K562 (cell line): Measurements from ENCODE around the gene RNU5D-1. TPM values are rescaled to one million over a fixed set of nuclear protein-coding genes. Genes with fewer than 3 reads are reported as not detected.

Experiments used
- ATAC-seq: fragments of 200-7000 bp; cut with Tn5 transposase; 3 replicates; pipeline ENCODE4 v1.9.1; 2020; ENCODE audit warnings: moderate library complexity
- BruUV-seq: library from RNA; stranded (reverse); fragments of 400-500 nt; replicated peaks from 2 replicates; lab custom pipeline; 2021; lab: Mats Ljungman, UMichigan
- CTCF ChIA-PET: fragments of 300-600 bp; formaldehyde crosslinking; extraction: SDS; loops from one replicate; lab custom pipeline; 2021; ENCODE audit warnings: low intra/inter-chr PET ratio; lab: Yijun Ruan, JAX
- POLR2A ChIA-PET: fragments of 300-600, 350-650 bp; sonication (Branson Sonifier 250); formaldehyde crosslinking; extraction: SDS; loops from one replicate; lab custom pipeline; 2021; ENCODE audit warnings: antibody characterized with exemption, inconsistent platforms; lab: Yijun Ruan, JAX
- DNase-seq, 4 experiments: peaks; one replicate each; pipeline versions ENCODE4 v3.0.0 to v3.0.0-alpha.2; 2011 to 2018; ENCODE audit warnings: low spot score in 3 of 4, mixed read lengths in 3 of 4; ENCODE audit errors: extremely low read depth in 1 of 4
- FAIRE-seq: peaks from 2 replicates; lab custom pipeline; 2011; peaks lifted over from hg19 to GRCh38; lab: Jason Lieb, UNC
- H2AFZ ChIP-seq: 2 replicates; pipeline ENCODE4 v1.6.0; 2011; ENCODE audit warnings: low read depth, low read length, control low read depth, inconsistent platforms
- H3K27ac ChIP-seq: fragments of 200-600 bp; 3 replicates; pipeline ENCODE4 v1.8.0; 2011; ENCODE audit warnings: low read depth, mild to moderate bottlenecking, control low read depth, inconsistent platforms, low read length, moderate library complexity, mixed read lengths; ENCODE audit errors: extremely low read depth
- H3K27me3 ChIP-seq, 2 experiments: fragments of 300-600 bp in 1 of 2; 2 replicates in 1 of 2; 3 replicates in 1 of 2; pipeline versions ENCODE4 v1.6.0 to v1.8.0; 2011; ENCODE audit warnings: inconsistent platforms in 2 of 2, low read length in 2 of 2, mild to moderate bottlenecking in 1 of 2, mixed read lengths in 1 of 2, moderate library complexity in 1 of 2; ENCODE audit not compliant: control insufficient read depth in 2 of 2, insufficient read depth in 2 of 2
- H3K36me3 ChIP-seq: fragments of 300-600 bp; 3 replicates; pipeline ENCODE4 v1.8.0; 2011; ENCODE audit warnings: mild to moderate bottlenecking, low read length, inconsistent platforms; ENCODE audit not compliant: control insufficient read depth, insufficient read depth
- H3K4me1 ChIP-seq, 2 experiments: fragments of 200-600 bp in 1 of 2; replicated peaks in 1 of 2; 2 replicates in 1 of 2; 3 replicates in 1 of 2; pipeline versions ENCODE4 v1.5.1 to v1.8.0; 2011; ENCODE audit warnings: inconsistent platforms in 2 of 2, low read length in 2 of 2, mild to moderate bottlenecking in 1 of 2, mixed read lengths in 1 of 2, moderate library complexity in 1 of 2; ENCODE audit not compliant: control insufficient read depth in 2 of 2, insufficient read depth in 2 of 2
- H3K4me2 ChIP-seq: 2 replicates; pipeline ENCODE4 v1.6.1; 2011; ENCODE audit warnings: low read length, control low read depth, inconsistent platforms, mixed read lengths; ENCODE audit not compliant: insufficient read depth
- H3K4me3 ChIP-seq: fragments of 200-600 bp; sonication (generic), shearing (Covaris generic); 2 replicates; pipeline ENCODE4 v1.5.1; 2016; ENCODE audit warnings: control low read depth, inconsistent platforms
- H3K79me2 ChIP-seq: fragments of 200-600 bp; 3 replicates; pipeline ENCODE4 v1.8.0; 2011; ENCODE audit warnings: low read length, inconsistent platforms; ENCODE audit not compliant: control insufficient read depth, insufficient read depth
- H3K9ac ChIP-seq, 2 experiments: 2 replicates each; pipeline versions ENCODE4 v1.6.0 to v1.6.1; 2011; ENCODE audit warnings: low read depth in 2 of 2, low read length in 2 of 2, control low read depth in 1 of 2, inconsistent platforms in 1 of 2, mild to moderate bottlenecking in 1 of 2, mixed read lengths in 1 of 2; ENCODE audit not compliant: insufficient read depth in 1 of 2
- H3K9me1 ChIP-seq: one replicate; pipeline ENCODE4 v1.6.0; 2011; ENCODE audit warnings: inconsistent platforms, mild to moderate bottlenecking, low read length, moderate library complexity; ENCODE audit not compliant: control insufficient read depth, insufficient read depth
- H3K9me3 ChIP-seq: replicated peaks from 2 replicates; pipeline ENCODE4 v1.5.1; 2011; ENCODE audit warnings: low read depth, low read length, inconsistent platforms; ENCODE audit not compliant: control insufficient read depth, insufficient read depth
- H4K20me1 ChIP-seq: replicated peaks from 2 replicates; pipeline ENCODE4 v1.6.1; 2011; ENCODE audit warnings: low read length, inconsistent platforms, mixed read lengths; ENCODE audit not compliant: control insufficient read depth, insufficient read depth
- CBX3 ChIP-seq, 2 experiments: IDR thresholded peaks; 1 replicate in 1 of 2; 2 replicates in 1 of 2; pipeline ENCODE4 v1.6.1; 2012; ENCODE audit warnings: inconsistent platforms in 2 of 2, low read length in 2 of 2, borderline replicate concordance in 1 of 2, control low read depth in 1 of 2
- FUS ChIP-seq: fragments of 200-400 bp; formaldehyde crosslinking; optimal IDR thresholded peaks from 2 replicates; pipeline ENCODE3; 2017; ENCODE audit warnings: low read depth, low read length
- NFRKB ChIP-seq: fragments of 450-650 bp; IDR thresholded peaks from 2 replicates; pipeline ENCODE4 v1.6.1; 2016; ENCODE audit warnings: low read depth
- RBBP5 ChIP-seq: fragments of 200-600 bp; sonication (generic); IDR thresholded peaks from 2 replicates; pipeline ENCODE4 v1.6.1; 2012; ENCODE audit warnings: borderline replicate concordance, mild to moderate bottlenecking, low read length, control low read depth, inconsistent platforms; ENCODE audit not compliant: insufficient read depth, poor library complexity, severe bottlenecking
- ZNF444 ChIP-seq: fragments of 250-450 bp; sonication (Bioruptor Pico); IDR thresholded peaks from 2 replicates; pipeline ENCODE4 v1.4.0; 2020; ENCODE audit warnings: mild to moderate bottlenecking, moderate library complexity
- WGBS: fragments of 100-300 bp; shearing (Covaris generic); methylation state at CpG from one replicate; pipeline ENCODE4 v1.1.6; 2016; ENCODE audit warnings: low coverage, mixed read lengths; ENCODE audit not compliant: insufficient coverage; ENCODE audit errors: missing lambda C conversion rate; 5-methylcytosine and 5-hydroxymethylcytosine counted together
- in situ Hi-C: fragments of 300-500 bp; cut with MboI; formaldehyde crosslinking; loops from 4 replicates; pipeline ENCODE4 v1.15.0; 2018; ENCODE audit warnings: inconsistent platforms, mixed read lengths
- intact Hi-C: fragments of 100-400 bp; cut with micrococcal nuclease; formaldehyde crosslinking; loops from 2 replicates; pipeline ENCODE4 v1.14.2; 2022
- polyA plus RNA-seq, 8 experiments: library from polyadenylated mRNA; depleted of rRNA in 4 of 8; stranded (reverse) in 5 of 8; unstranded in 3 of 8; fragments of >200 nt; fragmentation: Nextera tagmentation in 2 of 8; fragmentation: Illumina TruSeq in 1 of 8; extraction: Ambion mirVana in 2 of 8; extraction: Trizol in 1 of 8; gene quantifications; 2 replicates each; pipeline versions ENCODE4 v1.2.1 to v1.2.3, GENCODE V29; 2011 to 2014; ENCODE audit warnings: inconsistent platforms in 1 of 8, missing spikeins in 1 of 8
- total RNA-seq, 7 experiments: library from RNA; depleted of rRNA in 6 of 7; stranded (reverse); fragments of >200 nt in 6 of 7; fragmentation: Illumina TruSeq in 2 of 7; extraction: Trizol in 2 of 7; gene quantifications; 2 replicates each; pipeline versions ENCODE4 v1.2.1 to v1.2.3, GENCODE V29; 2011 to 2021; ENCODE audit warnings: low replicate concordance in 1 of 7
- TF ChIP-seq, protein P1 (sequence below): fragments of 450-650 bp; IDR thresholded peaks from 2 replicates; pipeline ENCODE4 v1.6.1; 2017; ENCODE audit warnings: antibody characterized with exemption, mild to moderate bottlenecking
- TF ChIP-seq, protein P2 (sequence below), 2 experiments: fragments of 450-650 bp; conservative IDR thresholded peaks; 2 replicates each; pipeline ENCODE4 v1.6.1; 2017; ENCODE audit warnings: mild to moderate bottlenecking in 2 of 2, moderate library complexity in 2 of 2
- TF ChIP-seq, protein P3 (sequence below): fragments of 150-350 bp; IDR thresholded peaks from 2 replicates; pipeline ENCODE4 v1.6.1; 2014; ENCODE audit warnings: low read depth, mild to moderate bottlenecking, low read length, borderline replicate concordance
- TF ChIP-seq, protein P4 (sequence below): fragments of 250-450 bp; sonication (Bioruptor Pico); IDR thresholded peaks from 2 replicates; pipeline ENCODE4 v1.8.0; 2022; ENCODE audit warnings: inconsistent platforms, mild to moderate bottlenecking, moderate library complexity, borderline replicate concordance

Gene RNU5D-1
- total and polyA plus RNA-seq, 9 of the 15 experiments (the other 6 are each of a cell fraction or from before 2014, with no cell fraction given): under 0.01 TPM; not detected in 8

- CTCF ChIA-PET: no interaction called here
- intact Hi-C loops: no loop called here
- Histone ChIP-seq H2AFZ (no peak overlapping the region), H3K4me1 (no peaks in the 10 kb centered on the region; a peak in 1 of 5 replicates), H3K4me2 (no peak overlapping the region), H3K9ac (no peak overlapping the region), H3K27me3 (peaks cover 39 to 51% of the 10 kb centered on the region in 2 experiments), H3K9me1 (no peaks in the 10 kb centered on the region), H3K27ac (no peak overlapping the region), H3K4me3 (no peak overlapping the region), H3K9me3 (no peaks in the 10 kb centered on the region), H4K20me1 (no peaks in the 10 kb centered on the region), H3K79me2 (no peaks in the 10 kb centered on the region), H3K36me3 (no peaks in the 10 kb centered on the region)
- BruUV-seq: no TSS peak
- POLR2A ChIA-PET: interaction anchor here (1.1 kb wide), 1 partner anchor 36 kb away, joined by 6 read pairs; no protein-coding TSS in a partner anchor
- no peak for ATAC-seq
- DNase-seq: no peak
- no peak for FAIRE-seq
- in situ Hi-C loops: no loop called here
- 23% methylated on average over 8 of the region's 8 CpGs for WGBS
- TF ChIP-seq CBX3 (IDR thresholded peaks at IDR 0.05; ENCODE audit: borderline replicate concordance in 1 of 2, low read length in 2 of 2): no peak
- TF ChIP-seq, protein P1, sequence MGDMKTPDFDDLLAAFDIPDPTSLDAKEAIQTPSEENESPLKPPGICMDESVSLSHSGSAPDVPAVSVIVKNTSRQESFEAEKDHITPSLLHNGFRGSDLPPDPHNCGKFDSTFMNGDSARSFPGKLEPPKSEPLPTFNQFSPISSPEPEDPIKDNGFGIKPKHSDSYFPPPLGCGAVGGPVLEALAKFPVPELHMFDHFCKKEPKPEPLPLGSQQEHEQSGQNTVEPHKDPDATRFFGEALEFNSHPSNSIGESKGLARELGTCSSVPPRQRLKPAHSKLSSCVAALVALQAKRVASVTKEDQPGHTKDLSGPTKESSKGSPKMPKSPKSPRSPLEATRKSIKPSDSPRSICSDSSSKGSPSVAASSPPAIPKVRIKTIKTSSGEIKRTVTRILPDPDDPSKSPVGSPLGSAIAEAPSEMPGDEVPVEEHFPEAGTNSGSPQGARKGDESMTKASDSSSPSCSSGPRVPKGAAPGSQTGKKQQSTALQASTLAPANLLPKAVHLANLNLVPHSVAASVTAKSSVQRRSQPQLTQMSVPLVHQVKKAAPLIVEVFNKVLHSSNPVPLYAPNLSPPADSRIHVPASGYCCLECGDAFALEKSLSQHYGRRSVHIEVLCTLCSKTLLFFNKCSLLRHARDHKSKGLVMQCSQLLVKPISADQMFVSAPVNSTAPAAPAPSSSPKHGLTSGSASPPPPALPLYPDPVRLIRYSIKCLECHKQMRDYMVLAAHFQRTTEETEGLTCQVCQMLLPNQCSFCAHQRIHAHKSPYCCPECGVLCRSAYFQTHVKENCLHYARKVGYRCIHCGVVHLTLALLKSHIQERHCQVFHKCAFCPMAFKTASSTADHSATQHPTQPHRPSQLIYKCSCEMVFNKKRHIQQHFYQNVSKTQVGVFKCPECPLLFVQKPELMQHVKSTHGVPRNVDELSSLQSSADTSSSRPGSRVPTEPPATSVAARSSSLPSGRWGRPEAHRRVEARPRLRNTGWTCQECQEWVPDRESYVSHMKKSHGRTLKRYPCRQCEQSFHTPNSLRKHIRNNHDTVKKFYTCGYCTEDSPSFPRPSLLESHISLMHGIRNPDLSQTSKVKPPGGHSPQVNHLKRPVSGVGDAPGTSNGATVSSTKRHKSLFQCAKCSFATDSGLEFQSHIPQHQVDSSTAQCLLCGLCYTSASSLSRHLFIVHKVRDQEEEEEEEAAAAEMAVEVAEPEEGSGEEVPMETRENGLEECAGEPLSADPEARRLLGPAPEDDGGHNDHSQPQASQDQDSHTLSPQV: no peak
- TF ChIP-seq, protein P2, sequence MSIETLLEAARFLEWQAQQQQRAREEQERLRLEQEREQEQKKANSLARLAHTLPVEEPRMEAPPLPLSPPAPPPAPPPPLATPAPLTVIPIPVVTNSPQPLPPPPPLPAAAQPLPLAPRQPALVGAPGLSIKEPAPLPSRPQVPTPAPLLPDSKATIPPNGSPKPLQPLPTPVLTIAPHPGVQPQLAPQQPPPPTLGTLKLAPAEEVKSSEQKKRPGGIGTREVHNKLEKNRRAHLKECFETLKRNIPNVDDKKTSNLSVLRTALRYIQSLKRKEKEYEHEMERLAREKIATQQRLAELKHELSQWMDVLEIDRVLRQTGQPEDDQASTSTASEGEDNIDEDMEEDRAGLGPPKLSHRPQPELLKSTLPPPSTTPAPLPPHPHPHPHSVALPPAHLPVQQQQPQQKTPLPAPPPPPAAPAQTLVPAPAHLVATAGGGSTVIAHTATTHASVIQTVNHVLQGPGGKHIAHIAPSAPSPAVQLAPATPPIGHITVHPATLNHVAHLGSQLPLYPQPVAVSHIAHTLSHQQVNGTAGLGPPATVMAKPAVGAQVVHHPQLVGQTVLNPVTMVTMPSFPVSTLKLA (conservative IDR thresholded peaks at IDR 0.05): no peak
- TF ChIP-seq FUS: no peak
- TF ChIP-seq NFRKB: no peak
- TF ChIP-seq, protein P3, sequence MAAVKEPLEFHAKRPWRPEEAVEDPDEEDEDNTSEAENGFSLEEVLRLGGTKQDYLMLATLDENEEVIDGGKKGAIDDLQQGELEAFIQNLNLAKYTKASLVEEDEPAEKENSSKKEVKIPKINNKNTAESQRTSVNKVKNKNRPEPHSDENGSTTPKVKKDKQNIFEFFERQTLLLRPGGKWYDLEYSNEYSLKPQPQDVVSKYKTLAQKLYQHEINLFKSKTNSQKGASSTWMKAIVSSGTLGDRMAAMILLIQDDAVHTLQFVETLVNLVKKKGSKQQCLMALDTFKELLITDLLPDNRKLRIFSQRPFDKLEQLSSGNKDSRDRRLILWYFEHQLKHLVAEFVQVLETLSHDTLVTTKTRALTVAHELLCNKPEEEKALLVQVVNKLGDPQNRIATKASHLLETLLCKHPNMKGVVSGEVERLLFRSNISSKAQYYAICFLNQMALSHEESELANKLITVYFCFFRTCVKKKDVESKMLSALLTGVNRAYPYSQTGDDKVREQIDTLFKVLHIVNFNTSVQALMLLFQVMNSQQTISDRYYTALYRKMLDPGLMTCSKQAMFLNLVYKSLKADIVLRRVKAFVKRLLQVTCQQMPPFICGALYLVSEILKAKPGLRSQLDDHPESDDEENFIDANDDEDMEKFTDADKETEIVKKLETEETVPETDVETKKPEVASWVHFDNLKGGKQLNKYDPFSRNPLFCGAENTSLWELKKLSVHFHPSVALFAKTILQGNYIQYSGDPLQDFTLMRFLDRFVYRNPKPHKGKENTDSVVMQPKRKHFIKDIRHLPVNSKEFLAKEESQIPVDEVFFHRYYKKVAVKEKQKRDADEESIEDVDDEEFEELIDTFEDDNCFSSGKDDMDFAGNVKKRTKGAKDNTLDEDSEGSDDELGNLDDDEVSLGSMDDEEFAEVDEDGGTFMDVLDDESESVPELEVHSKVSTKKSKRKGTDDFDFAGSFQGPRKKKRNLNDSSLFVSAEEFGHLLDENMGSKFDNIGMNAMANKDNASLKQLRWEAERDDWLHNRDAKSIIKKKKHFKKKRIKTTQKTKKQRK: no peak
- no peak for TF ChIP-seq RBBP5
- TF ChIP-seq ZNF444 (CRISPR knock-in tag): no peak
- TF ChIP-seq, protein P4, sequence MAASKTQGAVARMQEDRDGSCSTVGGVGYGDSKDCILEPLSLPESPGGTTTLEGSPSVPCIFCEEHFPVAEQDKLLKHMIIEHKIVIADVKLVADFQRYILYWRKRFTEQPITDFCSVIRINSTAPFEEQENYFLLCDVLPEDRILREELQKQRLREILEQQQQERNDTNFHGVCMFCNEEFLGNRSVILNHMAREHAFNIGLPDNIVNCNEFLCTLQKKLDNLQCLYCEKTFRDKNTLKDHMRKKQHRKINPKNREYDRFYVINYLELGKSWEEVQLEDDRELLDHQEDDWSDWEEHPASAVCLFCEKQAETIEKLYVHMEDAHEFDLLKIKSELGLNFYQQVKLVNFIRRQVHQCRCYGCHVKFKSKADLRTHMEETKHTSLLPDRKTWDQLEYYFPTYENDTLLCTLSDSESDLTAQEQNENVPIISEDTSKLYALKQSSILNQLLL: no peak
These were observed 45.1 kb downstream of the RNU5D-1 start for GRCh38 chr1:44685881-44686280.
